Activated CD4-positive, CD25-positive, alpha-beta regulatory T cell treated with anti-CD3 and anti-CD28 coated beads, Interleukin-2, amount 50 U/mL, for 72 hours (primary cell): ENCODE results near the gene OR10A3.

Experiments
- DNase-seq: peaks from one replicate; pipeline ENCODE4 v3.0.0; 2021

The OR10A3 gene

DNA sequence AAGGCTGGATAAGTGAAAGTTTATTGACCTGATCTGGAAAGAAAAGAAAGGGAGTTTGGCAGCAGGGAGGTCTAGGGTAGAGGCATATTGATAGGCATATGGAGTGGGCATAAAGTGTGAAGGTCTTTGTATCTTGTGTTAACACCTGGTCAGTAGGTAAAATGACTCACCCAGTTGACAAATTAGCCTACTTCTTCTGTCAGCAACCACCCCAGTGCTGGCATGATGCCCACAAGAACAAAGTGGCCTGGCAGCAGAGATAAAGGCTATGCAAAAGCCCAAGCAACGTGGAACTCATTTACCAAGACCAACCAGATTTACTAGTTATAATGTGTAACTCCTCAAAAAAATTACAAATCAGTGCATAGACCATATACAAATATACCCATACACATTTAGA lies 4.9 kb downstream of the OR10A3 start:
- no peak for DNase-seq

DNA sequence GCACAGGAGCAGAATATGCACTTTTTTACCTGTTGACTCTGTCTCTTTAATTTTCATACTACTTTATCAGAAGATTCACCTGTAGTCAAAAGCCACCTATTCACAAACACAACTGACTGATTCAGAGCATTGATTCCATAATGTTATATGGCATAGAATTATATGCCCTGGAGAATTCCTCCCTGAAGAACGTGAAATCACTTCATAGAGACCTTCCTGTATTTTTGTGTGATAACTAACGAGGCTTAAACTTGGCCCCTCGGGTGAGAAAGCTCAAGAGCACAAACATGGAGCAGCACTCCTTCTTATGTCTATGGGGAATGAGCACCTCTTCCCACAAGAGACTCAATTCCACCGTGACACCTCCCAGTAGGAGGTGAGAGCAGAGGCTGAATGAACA lies 10.3 kb downstream of the OR10A3 start, which contains the start of gene OR10A6:
OR10A6 (minus strand) TSS at position 101 of the 400 bp plus-strand sequence. CDS start 2,606 bp downstream, outside the sequence.
- DNase-seq: no peak

DNA sequence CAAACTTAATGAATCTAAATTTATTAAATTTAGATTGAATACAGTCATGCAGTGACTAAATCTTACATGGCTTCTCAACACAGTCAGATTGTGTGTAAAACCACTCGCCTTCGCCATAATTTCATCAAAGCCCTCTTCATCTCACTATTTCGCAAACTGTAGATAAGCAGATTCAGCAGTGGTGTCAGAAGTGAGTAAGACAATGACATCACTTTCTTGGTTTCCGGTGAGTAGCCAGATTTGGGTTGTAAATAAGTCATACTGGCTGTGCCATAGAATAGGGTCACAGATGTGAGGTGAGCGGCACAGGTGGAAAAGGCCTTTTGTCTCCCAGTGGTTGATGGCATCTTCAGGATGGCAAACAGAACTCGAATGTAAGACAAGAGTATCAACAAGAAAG lies 13.9 kb downstream of the OR10A3 start:
- no peak for DNase-seq

DNA sequence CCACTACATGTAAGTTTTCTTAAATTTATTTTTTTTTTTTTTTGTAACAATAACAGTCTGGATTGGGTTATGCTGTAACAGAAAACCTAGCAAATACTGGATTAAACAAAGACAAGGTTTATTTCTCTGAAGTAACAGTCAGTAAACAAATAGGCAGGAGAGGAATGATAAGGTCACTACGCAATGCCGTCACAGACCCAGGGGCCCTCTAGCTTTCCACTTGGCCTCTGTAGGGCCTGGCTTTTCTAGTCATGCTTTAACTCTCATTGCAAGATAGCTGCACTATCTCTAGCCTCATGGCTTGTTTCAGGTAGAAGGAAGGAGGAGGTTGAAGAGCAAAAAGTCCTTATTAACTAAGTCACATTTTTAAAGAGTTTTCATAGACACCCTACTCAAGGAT lies 17.0 kb downstream of the OR10A3 start:
- no peak for DNase-seq

DNA sequence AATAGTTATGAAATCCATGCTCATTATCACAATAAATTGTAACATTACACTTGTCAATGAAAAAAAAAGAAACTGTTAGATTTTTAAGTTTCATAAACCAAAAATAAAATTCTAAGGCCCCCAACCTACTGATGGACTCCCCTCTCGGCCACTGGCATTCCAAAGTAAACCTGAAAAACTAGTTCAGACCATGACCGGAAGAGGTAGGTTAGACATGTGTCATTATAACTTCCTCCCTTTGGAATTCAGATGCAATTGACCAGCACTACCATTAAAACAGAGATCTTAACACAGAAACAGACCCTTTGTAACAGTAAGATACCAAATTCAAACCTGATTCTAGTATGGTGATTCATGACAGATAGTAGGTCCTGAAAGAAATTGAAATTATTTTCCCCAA lies 23.4 kb downstream of the OR10A3 start:
- DNase-seq: no peak

DNA sequence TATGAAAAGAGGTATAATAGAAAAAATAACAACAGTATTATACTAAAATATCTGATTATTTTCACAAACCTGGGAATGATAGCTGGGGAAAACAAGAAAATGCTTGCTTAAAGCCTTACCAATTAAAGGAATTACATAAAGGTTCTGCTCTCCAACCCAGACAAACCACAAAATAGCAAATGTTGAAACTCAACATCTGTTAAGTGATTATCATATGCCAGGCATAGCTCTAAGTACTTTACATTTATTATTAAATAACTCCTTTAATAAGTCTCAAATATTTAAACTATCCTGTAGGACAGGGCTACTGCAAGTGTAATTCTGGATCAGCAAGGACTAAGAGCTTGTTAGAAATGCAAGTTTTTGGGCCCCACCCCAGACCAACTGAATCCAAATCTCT lies 30.5 kb downstream of the OR10A3 start:
- no peak for DNase-seq

DNA sequence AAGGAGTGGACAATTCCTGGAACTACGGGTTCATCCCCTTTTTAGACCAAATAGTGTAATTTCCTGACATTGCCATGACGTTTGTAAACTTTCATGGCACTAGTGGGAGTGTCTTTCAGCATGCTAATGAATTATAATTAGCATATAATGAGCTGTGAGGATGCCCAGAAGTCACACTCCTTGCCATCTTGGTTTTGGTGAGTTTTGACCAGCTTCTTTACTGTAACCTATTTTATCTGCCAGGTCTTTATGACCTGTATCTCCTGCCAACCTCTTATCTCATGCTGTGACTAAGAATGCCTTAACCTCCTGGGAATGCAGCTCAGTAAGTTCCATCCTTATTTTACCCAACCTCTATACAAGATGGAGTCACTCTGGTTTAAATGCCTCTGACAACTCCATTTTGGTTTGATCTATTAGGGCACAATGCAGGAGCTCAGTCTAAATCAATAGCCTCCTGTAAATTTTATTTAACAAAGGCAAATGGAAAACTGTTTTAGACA lies 31.2 kb downstream of the OR10A3 start:
- DNase-seq: no peak

DNA sequence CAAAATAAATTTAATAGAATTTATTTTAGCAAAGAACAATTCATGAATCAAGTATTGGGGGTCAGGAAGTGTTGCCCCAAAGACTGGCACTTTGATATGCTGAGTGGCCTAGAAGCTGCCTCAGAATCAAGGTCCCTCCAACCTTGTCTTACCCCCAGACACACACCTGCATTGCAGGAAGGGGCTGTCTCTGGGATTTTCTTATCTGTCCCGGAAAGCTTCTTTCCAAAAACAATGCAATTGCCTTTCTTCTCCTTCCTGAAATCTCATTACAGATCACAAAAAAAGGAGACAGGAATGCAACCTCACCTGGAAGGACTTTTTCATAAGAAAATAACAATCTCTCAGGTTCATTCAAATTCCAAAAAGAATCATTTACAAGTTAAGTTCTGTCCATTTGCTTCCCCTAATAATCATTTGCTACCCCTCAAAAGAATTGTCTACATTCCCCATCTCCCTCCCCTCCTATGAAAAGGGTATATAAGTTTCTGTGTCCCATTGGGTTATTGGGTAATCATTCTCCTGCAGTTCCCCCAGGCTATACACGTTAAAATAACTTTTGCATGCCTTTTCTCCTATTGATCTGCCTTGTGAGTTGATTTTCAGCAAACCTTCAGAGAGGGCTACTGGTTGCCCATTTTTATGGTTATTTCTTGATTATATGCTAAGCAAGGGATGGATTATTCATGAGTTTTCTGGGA lies 31.8 kb downstream of the OR10A3 start:
- no peak for DNase-seq

DNA sequence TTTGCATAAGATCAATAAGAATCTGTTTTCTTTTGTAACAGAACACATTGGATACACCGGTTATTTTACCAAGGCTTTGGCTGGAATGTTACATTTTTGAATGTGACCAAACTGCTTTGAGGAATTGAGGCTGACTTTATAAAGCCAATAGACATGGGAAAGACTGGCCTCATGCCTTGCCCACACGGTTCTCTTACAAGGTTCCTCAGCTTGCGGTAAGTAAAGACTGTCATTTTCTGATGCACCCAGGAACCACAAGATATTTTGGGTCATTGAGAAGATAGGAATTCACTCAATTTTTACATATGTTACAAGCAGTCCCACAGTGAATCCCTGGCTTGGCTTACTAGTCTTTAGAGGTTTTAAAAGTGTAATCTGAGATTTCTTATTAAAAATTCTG lies 34.4 kb downstream of the OR10A3 start:
- DNase-seq: no peak

DNA sequence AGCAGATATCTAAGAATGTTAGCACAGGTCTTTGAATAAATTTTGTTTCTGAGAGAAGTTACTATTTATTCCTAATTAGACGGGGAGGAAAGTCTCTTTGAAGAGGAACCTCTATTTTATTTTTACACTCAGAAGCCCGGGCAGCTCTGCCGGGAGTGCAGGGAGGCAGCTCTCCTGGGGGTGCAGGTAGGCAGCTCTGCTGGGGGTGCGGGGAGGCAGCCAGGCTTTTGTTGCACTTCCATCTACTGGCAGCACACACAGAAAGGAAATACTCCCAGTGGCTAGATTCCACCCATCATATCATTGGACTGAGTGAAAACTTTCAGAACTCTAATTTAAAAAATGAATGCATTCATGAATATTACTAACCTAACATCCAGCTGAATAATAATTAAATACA lies 35.0 kb downstream of the OR10A3 start:
- no peak for DNase-seq

DNA sequence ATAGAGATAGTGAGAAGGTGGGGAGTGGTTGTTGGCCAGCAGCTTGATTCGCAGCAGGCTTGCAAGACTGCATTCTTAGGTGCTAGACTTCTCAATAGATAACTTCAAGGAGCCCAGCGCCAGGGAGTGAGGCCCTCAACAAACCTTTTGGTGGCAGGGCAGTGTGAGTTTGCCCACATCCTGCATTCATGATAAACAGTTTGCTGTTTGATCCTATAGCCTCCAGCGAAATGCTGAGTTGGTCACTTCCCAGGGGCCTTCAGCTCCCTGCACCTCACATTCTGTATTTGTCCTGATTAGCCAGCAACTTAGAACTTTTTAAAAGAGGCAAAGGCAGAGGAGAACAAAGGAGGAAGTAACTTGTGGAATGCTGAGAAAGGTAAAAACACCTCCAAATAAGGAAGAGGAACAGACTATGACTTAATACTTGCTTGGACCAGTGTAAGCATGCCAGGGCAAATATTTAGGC lies 35.5 kb downstream of the OR10A3 start:
- no peak for DNase-seq

DNA sequence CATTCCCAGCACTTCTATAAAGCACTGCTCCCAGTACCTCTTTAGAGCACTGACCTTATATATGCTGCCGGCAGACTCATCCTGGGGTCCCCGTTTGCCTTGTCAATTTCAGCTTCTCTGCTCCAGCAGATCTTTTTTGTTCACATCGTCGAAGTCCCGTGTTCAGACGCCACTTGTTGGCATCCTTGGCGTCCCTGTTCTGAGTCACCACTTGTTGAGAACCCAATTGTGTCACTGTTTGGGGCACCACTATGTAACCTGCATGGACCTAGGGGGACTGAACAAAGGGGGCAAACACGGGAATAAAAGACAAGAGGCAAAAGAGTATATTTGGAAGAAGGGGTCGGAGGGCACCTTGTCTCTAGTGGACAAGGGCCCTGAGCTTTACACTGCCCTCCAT lies 36.0 kb downstream of the OR10A3 start:
- DNase-seq: no peak

DNA sequence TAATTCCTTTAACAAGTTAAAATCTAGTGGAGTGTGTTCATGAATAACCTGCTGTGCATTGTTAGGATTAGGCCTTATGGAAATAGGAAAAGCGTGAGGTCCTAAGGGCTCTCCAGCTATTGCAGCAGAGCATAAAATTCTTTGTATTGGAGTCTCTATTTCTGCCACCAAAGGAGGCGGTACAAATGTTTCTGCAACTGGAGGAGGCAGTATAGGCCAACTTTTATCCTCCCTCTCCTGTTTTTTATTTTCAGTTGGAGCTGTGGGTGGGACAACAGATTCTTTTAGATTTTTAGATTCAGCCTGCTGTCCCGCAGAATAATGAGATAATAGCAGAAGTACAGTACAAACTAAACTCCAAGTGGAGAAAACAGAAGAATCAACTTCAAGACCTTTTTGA lies 36.6 kb downstream of the OR10A3 start:
- DNase-seq: no peak

DNA sequence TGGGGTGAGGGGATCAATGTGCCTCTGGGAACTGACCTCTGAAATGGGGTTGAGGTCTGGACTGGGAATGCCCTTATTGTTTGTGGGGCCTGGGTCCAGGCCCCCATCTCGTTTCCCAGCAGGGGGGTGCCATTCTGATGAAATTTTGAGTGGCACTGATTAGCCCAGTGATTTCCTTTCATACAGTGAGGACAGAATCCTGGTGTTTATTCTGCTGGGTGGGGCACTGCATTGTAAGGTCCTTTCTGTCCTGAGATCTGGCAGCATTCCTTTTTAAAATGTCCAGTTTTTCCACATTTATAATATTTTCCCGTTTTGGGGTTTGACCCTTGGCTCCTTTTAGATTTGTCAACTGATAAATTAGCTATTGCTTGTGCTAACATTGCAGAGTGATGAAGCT lies 37.6 kb downstream of the OR10A3 start:
- no peak for DNase-seq

DNA sequence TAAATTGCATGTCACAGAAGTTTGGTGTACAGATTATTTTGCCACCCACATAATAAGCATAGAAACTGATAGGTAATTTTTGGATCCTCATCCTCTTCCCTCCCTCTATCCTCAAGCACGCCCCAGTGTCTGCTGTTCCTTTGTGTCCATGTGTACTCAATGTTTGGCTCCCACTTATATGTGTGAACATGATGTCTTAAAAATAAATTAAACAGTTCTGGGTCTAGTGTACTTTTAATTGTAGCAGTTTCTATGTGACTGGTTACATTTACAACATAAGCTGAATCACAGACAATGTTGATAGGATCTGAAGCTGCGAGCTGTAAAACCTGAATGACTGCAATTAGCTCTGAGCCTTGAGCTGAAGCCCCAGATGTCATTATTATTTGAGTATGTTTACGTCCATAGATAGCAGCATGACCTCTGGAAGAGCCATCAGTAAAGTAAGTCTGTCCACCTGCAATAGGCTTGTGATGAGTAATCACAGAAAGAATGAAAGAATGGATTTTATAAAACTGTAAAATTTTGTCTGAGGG lies 40.1 kb downstream of the OR10A3 start:
- DNase-seq: no peak

DNA sequence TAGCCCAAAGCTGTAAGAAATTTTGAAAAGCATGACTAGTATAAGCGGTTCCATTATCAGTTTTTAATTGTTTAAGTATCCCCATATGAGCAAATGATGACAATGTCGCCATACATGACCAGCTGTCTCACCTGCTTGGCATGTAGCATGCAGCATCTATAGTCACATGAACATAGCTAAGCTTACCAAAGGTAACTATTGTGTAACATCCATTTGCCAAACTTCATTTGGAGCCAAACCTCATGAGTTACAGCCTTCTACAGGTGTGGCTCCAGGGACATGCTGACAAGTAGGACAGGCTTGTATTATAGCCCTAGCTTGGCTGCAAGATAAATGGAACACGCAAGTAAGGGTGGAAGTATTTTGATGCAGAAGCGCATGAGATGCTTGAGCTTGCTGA lies 40.8 kb downstream of the OR10A3 start:
- DNase-seq: no peak

DNA sequence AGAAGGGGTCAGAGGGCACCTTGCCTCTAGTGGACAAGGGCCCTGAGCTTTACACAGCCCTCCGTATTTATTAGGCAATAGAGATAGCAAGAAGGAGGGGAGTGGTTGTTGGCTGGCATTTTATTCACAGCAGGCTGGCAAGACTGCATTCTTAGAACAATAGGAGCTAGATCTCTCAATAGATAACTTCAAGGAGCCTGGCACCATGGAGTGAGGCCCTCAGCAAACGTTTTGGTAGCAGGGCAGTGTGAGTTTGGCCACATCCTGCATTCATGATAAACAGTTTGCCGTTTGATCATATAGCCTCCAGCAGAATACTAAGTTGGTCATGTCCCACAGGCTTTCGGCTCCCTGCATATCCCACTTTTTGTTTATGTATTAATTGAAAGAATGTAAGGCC lies 42.1 kb downstream of the OR10A3 start:
- DNase-seq: no peak

DNA sequence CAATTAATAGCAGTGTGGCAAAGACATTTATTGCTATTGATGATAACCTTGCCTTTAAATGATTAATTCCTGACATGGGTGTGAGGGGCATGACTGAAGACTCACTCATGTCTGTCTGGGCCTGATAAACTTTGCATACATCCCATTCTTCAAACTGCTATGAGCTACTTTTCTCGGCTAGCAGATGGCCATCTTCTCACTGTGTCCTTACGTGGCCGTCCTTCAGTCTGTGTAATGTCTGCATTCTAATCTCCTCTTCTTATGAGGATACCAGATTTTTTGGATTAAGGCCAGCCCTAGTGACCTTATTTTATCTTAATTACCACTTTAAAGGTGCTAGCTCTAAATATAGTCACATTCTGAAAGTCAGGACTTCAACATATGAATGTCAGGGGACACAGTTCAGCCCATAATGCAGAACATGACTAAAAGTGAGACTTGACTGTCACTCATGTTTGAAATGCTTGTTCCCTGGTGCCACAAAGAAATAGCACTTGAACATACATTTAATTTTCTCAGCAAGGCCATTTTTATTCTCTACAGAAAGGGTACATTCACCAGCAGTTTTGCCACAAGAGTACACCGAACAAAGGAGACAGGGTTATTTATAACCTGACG lies 42.7 kb downstream of the OR10A3 start:
- DNase-seq: no peak

DNA sequence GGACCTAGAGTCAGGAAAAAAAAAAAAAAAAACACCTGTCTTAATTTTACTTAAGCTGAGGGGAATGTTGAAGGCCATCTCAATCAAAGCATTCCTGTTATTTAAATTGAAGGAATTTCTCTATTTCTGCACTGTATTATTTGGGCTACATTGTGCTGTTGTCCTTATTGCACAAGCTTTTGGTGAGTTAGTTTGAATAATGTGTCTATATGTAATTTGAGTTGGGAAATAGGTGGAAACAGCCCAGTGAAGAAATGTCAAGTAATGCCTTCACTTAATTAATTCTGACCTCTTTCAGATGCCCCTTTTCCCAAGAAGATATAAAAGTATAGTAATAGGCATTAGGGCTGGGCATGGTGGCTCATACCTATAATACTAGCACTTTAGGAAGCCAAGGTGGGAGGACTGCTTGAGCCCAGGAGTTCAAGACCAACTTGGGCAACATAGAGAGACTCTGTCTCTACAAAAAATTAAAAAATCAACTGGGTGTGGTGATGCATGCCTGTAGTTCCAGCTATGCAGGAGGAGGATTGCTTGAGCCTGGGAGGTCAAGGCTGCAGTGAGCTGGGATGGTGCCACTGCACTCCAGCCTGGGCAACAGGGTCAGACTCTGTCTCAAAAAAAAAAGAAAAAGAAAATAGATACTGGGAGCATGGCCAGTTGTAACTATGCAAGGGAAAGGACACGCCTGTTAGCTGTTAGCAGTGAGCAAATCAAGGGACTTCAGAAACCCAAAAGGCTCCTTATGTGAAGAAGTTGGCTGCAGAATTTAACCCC lies 45.3 kb downstream of the OR10A3 start:
- no peak for DNase-seq

DNA sequence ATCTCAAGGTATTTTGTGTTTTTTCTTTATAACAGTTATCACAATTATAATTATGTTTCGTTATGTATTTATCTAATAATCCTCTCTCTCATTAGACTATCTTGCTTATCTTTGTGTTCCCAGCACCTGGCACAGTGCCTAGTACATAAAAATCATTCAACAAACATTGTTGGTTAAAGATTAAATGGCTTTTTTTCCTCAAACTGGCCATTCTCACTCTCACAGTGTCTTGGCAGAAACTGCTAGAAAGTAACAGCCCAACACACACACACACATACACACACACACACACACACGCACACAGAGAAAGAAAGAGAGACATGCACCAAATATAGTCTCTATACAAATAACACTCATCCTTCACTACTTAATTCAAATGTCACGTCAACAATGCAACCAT lies 47.3 kb downstream of the OR10A3 start:
- no peak for DNase-seq

DNA sequence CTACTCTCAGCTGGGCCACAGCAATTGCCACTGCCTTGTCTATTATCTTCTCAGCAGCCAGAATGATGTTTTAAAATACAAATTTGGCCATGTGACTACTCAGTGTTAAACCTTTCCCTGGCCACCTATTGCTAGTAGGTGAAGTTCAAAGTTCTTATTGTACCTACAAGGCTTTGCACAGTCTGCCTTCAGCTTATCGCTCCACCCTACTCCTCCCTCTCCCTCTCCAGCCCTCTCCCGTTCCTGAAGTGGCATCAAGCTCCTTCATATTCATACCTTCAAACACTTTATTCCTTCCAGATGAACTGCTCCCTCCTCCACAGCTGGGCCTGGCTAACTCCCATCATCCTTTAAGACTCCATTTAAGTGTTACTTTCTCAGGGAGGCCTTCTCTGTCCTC lies 47.7 kb downstream of the OR10A3 start:
- DNase-seq: no peak

DNA sequence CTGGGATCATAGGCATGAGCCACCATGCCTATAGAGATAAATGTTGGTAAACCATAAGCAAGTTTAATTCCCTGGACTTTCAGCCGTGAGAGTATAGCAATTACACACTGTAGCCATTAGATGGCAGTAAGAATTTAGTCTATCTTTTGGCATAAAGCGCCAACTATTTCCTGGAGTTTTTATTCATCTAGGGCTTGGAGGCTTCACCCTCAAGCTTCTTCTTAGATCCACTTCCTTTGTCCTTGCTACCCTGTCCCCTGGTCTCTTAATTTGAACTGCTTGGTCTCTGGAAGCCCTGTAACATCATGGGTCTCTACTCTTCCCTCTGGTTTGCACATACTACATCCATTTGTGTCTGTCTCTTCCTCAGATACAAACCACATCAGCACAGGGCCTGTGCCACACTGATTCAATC lies 48.7 kb downstream of the OR10A3 start:
- DNase-seq: no peak

DNA sequence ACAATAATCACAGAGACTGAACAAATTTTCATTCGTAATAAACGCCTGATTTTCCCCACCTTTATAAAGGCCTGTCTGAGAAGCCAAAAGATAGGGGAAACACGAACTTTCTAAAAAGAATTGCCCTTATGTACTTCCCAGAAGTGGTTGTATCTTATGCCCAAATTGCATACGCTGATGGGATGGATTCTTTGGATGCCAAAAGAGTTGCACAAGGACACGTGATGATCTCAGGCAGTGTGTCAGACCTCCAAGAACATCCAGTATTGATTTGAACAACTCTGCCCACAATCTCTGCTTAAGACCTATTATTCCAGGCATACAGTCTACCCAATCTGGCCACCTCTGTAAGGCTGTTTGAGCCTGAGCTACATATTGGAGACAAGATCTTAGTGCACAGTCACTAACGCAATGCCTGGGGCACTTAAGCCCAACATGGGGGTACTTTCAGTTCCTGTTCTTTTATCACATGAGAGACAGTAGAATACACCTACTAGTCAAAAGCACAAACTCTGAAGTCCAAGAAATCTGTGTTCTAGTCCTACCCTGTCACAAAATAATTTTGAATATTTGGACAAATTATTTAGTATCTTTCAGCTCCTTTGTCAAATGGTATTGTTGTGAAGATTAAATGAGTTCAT lies 49.3 kb downstream of the OR10A3 start:
- DNase-seq: no peak
